ENCODE data around the gene KCNB1.
A peak's percentile ranks its signal among the peaks of the same experiment; 100 is the strongest.

The KCNB1 gene

GRCh38 chr20:49346682-49347081 lies 135.8 kb downstream of the KCNB1 start:
- no peak for DNase-seq

DNA sequence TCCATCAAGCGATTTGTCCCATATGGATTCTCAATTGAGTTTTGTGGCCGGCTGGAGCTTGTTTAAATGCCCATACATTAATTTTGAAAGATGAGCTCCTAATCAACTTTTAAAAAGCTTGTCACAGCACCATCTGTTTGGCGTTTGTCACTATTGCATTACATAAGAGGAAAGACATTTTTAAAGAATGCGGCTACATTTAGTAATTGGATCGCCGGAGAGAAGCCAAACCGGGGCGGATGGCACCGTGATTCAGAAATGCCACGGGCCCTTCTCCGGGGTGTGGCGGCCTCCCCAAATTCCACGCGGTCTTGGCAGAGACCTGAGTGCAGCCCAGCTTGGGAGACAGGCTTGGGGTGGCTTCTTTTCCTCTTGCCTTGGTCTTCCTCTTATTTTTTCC lies 136.9 kb downstream of the KCNB1 start:
- no peak for DNase-seq

DNA sequence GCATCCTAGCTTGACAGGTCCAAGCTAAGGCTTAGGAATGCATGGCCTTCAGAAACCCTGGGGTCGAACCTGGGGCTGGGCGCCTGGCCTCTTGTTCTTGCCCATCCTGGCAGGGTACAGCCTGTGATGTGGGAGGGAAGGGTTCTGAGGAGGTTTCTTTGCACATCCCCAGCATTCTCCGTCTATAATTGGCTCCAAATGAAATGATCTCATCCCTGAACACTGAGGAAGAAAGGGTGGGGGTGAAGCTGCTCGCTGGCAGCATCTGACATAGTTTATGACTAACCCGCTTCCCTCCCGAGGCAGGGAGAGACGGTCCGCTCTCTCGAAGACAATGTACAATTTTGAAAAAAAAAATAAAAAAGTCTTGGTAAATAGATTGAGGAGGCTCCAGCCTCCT lies 137.5 kb downstream of the KCNB1 start:
- no peak for DNase-seq

GRCh38 chr20:49344140-49344539 lies 138.3 kb downstream of the KCNB1 start:
- no peak for DNase-seq

DNA sequence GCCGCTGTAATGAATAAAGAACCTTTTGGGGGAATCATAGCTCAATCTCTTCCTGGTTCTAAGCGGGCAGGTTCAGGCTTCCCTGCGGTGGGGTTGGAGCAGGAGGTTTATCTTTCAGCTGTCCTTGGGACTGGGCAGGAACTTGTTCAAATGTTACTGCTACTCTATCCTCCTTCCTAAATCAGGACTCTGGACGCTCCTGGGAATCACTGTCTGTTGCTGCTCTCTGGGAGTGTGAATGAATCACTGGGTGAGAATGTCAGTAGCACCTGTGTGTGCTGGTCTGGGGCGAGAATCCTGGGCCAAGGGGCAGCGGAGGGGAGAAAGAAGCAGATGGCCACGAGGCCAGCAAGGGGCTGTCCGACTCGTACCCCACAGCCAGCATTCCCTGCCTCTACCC lies 139.2 kb downstream of the KCNB1 start:
- no peak for DNase-seq

GRCh38 chr20:49340161-49340966 lies 142.1 kb downstream of the KCNB1 start:
- DNase-seq = no peak

DNA sequence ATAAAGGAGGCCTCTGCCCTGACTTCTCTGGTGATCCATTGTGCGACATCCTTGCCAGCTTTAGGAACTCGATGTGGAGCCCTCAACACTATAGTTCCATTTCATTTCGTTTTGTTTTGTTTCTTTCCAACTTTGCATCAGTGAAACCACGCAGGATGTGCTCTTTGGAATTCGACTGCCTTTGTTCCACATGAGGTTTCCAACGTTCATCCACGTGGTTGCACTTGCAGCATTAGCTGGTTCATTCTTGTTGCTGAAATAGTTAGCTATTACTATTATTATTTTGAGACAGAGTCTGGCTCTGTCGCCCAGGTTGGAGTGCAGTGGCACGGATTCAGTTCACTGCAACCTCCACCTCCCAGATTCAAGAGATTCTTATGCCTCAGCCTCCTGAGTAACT lies 143.3 kb downstream of the KCNB1 start:
- no peak for DNase-seq

DNA sequence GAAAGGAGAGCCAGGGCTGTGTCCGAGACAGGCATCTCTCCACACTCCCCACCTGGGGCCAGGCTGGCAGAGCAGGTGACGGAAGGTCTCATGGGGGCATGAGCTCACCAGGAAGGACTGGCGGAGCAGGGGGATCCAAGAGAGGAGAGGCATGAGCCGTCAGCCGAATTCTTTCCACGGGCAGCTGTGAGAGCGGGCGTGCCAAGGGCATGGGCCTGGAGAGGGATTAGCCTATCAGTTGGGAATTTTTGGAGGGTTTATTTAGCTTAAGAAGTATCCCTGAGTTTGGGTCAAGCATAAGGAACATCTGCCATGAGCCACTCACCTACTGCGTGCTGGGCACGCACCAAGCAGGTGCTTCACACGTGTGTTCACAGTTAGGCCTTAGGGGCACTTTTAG lies 144.4 kb downstream of the KCNB1 start:
- DNase-seq = no peak

DNA sequence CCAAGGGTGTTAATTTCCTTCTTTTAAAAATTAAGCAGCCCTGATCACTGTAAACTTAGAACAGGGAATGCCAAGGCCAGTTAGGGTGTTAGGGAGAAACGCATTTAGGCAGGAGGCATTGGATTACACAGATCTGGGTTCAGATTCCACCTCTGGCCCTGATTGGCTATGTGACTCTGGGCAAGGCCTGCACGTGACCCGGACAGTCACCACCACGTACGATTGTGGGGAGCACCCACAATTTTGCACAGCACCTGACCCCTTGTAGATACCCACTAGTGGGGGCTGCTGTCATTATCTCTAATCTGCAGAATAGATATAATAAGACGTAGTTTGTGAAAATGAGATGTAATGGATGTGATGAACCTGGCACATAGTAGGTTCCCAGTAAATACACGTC lies 145.1 kb downstream of the KCNB1 start:
- DNase-seq = no peak

DNA sequence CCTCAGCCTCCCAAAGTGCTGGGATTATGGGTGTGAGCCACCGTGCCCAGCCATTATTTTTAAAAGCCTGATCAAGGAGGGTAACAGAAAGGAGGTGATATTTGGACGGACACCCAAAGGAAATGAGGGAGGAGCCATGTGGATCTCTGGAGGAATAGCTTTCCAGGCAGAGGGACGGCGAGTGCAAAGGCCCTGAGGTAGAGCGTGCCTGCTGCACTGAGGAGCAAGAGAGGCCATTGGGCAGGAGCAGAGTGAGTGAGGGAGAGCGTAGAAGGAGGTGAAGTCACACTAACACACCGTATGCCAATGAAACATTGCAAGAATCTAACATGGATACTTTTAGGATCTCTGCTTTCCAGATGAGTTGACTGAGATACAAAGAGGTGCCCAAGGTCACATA lies 145.7 kb downstream of the KCNB1 start:
- DNase-seq = no peak

GRCh38 chr20:49335476-49335875 lies 147.0 kb downstream of the KCNB1 start:
- no peak for DNase-seq

- DNase-seq = no peak
Measured at GRCh38 chr20:49330701-49331615, 151.5 kb downstream of the KCNB1 start.

DNA sequence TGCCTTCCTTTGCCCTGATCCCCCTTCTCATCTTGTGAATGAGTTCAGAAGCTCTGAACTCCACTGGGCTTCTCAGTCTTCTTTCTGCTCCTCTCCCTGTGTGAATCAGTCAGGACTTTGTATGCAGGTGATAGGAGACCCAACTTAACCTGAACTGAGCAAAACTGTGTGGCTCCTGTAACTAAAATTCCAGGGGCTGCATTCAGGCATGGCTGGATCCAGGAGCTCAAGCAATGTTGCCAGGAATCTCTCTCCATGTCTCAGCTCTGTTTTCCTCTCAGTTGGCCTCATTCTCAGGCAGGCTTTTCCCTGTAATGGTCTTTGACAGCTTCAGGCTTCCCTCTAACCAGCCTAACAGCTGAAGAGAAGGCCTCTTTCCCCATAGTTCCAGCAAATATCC lies 153.7 kb downstream of the KCNB1 start:
- DNase-seq = no peak

DNA sequence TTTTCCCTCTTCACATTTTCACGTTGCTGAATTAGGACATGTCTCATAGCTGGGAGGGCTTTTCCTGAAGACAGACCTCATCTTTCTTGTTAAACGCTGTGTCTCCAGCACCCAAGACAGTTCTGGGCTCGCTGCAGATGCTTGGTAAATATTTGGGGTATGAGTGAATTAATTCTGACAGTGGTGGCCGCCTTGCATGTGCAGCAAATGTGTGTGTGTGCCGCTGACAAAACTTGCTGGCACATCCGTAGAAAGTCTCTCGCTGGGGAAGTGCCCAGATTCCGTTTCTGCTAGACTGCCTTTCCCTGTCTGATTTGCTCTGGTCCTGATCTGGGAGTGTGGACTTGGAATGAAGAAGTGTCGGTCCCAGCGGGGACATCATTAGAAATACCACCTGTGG lies 156.4 kb downstream of the KCNB1 start:
- no peak for DNase-seq

DNA sequence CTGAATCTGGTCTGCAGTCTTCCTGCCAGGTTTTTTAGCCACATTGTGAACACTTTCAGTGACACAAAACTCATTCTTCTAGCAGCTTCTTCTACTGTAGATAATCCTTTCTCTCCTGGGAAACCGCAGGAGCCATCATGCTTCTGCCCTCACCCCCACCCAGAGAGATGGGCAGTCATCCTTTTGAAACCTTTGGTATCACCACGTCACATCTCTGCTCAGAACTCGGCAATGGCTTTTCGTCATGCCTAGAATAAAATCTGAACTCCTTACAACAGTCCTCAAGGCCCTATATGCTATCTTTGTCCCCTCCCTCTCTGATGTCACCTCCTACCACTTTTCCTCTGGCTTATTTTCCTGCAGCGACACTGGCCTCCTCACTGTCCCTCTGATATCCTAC lies 158.2 kb downstream of the KCNB1 start:
- DNase-seq = no peak

DNA sequence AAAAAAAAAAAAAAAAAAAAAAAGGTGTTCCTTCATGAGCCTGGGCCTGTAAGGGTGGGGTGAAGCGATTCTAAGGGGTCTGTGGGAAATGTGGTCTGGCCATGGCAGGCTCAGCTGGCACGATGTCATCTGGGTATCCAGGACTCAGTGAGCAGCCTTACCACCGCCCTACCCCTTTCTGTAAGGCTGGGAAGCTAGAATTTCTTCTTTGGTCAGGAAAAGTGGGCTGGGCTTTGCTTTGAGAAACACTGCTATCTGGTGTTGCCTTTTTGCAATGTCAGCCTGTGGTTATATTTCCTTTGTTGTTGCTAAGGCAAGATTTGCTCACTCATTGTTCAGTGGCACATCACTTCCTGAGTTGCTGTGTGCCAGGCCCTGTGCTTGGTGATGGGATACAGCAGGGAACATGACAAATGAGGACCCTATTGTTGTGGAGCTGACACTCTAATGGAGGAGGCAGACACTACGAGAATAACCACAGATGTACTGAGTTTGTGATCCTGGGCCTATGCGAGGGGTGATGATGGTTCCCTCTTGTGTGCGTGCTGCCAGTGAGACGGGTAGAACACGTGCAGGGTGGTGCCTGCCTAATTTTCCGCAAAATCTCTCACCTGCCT lies 158.7 kb downstream of the KCNB1 start:
- DNase-seq = peak; percentile 24 to 38

GRCh38 chr20:49320460-49320859 lies 162.0 kb downstream of the KCNB1 start:
- DNase-seq = no peak

- peak in 1 of 2 experiments; percentile 14 for DNase-seq
Measured at GRCh38 chr20:49319208-49319809, 163.2 kb downstream of the KCNB1 start.

GRCh38 chr20:49318430-49319207 lies 163.8 kb downstream of the KCNB1 start:
- peak in 1 of 2 experiments; percentile 23 for DNase-seq

GRCh38 chr20:49318091-49318429 lies 164.4 kb downstream of the KCNB1 start:
- no peak for DNase-seq

GRCh38 chr20:49316704-49317103 lies 165.8 kb downstream of the KCNB1 start:
- no peak for DNase-seq

DNA sequence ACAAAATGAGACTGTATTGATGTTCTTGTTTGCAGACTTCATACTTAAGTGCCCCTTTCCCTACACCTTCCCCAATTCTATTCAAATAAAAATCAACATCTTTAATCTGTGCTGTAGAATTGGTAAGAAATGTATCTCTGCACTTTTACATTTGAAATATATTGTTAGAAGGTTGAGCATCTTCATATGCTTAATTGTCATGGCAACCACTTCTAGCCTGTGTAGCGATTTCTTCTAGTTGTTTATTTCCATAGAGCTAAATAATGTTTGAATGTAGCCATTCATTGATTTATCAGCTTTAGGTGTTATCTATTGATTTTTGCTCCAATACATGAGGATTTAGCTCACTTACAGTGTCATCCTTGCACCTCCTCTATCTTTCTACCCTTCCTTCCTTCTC lies 166.9 kb downstream of the KCNB1 start:
- DNase-seq = no peak
